ENCODE results near the gene TLCD3A. TPM values are rescaled to one million over a fixed set of nuclear protein-coding genes. Genes with fewer than 3 reads are reported as not detected.
A peak's percentile ranks its signal among the peaks of the same experiment; 100 is the strongest.

Gene TLCD3A
- total and polyA plus RNA-seq, 2 donors (not counting 1 experiment from before 2014, with no cell fraction given): 2.0 to 2.4 TPM

DNA sequence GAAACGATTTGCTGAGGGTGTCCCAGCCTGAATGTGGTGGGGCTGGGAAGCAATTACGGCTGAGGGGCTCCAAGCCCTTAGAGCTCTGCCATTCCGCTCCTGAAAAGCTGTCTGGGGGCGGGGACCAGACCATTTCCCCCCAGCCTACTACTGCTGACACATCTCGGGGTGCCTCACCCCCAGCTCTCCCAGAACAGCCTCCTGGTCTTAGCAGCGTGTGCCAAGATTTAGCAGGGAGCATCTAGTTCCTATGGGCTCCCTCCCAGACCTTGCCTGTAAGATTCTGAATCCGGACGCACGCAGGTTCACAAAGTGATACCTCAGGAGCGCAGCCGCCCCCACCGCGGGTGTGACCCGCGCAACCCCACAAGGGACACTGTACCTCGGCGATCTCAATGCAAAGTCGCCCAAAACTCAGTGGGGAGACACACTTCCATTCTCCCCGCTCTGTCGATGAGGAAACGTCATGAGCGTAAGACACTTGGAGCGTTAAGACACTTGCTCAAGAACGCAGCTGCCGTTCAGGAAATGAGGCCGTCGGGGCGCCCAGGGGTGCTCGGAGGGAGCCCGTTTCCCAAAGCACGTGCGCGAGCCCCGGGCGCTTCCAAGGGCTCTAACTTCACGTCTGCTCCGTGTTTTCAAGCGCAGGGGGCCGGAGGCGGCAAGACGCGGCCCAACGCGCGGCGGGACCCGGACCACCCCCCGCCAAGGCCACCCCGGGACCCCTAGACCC, 19.0 kb downstream of the TLCD3A start:
- H3K4me1 Mint-ChIP-seq: peaks cover 38% of the 10 kb centered on the region
- Histone ChIP-seq H3K9ac (ENCODE audit: low read length) (peak overlapping the region; percentile 95), H3K27ac (ENCODE audit: low read length in 2 of 2) (peak overlapping the region; percentile 29 to 87), H3K4me3 (ENCODE audit: control extremely low read depth in 1 of 5, extremely low read depth in 1 of 5, insufficient read depth in 1 of 5, low read depth in 2 of 5, low read length in 4 of 5) (peak overlapping the region; percentile 66 to 89 (median 81)), H3K4me2 (replicated peaks; ENCODE audit: low read depth, low read length, poor library complexity, severe bottlenecking) (peak overlapping the region; percentile 100), H3K9me3 (ENCODE audit: control extremely low read depth in 1 of 3, control insufficient read depth in 2 of 3, insufficient read depth in 1 of 3, low read length in 2 of 3) (no peaks in the 10 kb centered on the region), H3K27me3 (replicated peaks in 1 of 4; ENCODE audit: control extremely low read depth in 1 of 4, control insufficient read depth in 3 of 4, insufficient read depth in 4 of 4, low read length in 3 of 4) (no peaks in the 10 kb centered on the region), H3K36me3 (replicated peaks in 1 of 2; ENCODE audit: control extremely low read depth in 1 of 2, control insufficient read depth in 1 of 2, extremely low read depth in 1 of 2, insufficient read depth in 2 of 2, low read length in 1 of 2) (peaks cover 0 to 16% of the 10 kb centered on the region in 2 experiments), H3K4me1 (ENCODE audit: control insufficient read depth in 2 of 2, insufficient read depth in 2 of 2, low read length in 2 of 2) (peaks cover 18 to 27% of the 10 kb centered on the region in 2 donors), H3K79me2 (ENCODE audit: control insufficient read depth, insufficient read depth, low read length) (peaks cover 40% of the 10 kb centered on the region), H2AFZ (ENCODE audit: insufficient read depth, low read depth, low read length, poor library complexity, severe bottlenecking) (peak overlapping the region; percentile 100), H4K20me1 (ENCODE audit: control insufficient read depth, insufficient read depth, low read length, poor library complexity, severe bottlenecking) (peaks cover 20% of the 10 kb centered on the region)
- no peaks in the 10 kb centered on the region for H3K27me3 Mint-ChIP-seq
- intact Hi-C loops (cut with micrococcal nuclease): loop anchor here (1.0 to 2.0 kb wide), 6 partner anchors 11 to 339 kb away; partner anchors contain the start of genes GLOD4, MRM3, TLCD3A and VPS53
- ChIA-PET POLR2A (interaction anchor here (2.5 kb wide), 1 partner anchor 36 kb away, joined by 15 read pairs; the partner anchor contains the start of gene VPS53), CTCF (interaction anchor here (0.6 to 3.2 kb wide), 4 partner anchors 10 to 339 kb away, joined by 3 to 9 read pairs (median 6); partner anchors contain the start of gene TIMM22)
- peak overlapping the region; percentile 96 for H3K4me3 Mint-ChIP-seq
- peak overlapping the region; percentile 90 for H3K27ac Mint-ChIP-seq
- ATAC-seq (ENCODE audit: low read depth) (peak; percentile 22), DNase-seq (peak; percentile 80)
- 1% methylated on average over 49 of the region's 49 CpGs for WGBS (ENCODE audit: insufficient coverage)
- no peak for TF ChIP-seq EZH2 (IDR thresholded peaks at IDR 0.05; ENCODE audit: borderline replicate concordance, insufficient read depth, low read depth, low read length, poor library complexity, severe bottlenecking)
- TF ChIP-seq, protein P1, sequence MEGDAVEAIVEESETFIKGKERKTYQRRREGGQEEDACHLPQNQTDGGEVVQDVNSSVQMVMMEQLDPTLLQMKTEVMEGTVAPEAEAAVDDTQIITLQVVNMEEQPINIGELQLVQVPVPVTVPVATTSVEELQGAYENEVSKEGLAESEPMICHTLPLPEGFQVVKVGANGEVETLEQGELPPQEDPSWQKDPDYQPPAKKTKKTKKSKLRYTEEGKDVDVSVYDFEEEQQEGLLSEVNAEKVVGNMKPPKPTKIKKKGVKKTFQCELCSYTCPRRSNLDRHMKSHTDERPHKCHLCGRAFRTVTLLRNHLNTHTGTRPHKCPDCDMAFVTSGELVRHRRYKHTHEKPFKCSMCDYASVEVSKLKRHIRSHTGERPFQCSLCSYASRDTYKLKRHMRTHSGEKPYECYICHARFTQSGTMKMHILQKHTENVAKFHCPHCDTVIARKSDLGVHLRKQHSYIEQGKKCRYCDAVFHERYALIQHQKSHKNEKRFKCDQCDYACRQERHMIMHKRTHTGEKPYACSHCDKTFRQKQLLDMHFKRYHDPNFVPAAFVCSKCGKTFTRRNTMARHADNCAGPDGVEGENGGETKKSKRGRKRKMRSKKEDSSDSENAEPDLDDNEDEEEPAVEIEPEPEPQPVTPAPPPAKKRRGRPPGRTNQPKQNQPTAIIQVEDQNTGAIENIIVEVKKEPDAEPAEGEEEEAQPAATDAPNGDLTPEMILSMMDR (IDR thresholded peaks at IDR 0.05): no peak
- no peaks in the 10 kb centered on the region for H3K9me3 Mint-ChIP-seq (ENCODE audit: insufficient read depth)

Data from B cell (primary cell).